HEK293 (cell line): ENCODE measurements around the gene PSD4.

Experiments
- CTCF ChIA-PET: fragments of 350-600 bp; formaldehyde crosslinking; extraction: SDS; loops from one replicate; lab custom pipeline; 2021; ENCODE audit warnings: antibody characterized with exemption; lab: Yijun Ruan, JAX
- POLR2A ChIA-PET: fragments of 300-600 bp; formaldehyde crosslinking; extraction: SDS; loops from one replicate; lab custom pipeline; 2020; ENCODE audit warnings: antibody characterized with exemption, inconsistent platforms; lab: Yijun Ruan, JAX
- H3K27ac ChIP-seq: fragments of 200-500 bp; sonication (Bioruptor generic); 2 replicates; pipeline ENCODE4 v1.5.1; 2014; ENCODE audit warnings: low read depth, low read length, control low read depth, inconsistent platforms; ENCODE audit errors: extremely low read depth
- H3K36me3 ChIP-seq, 2 experiments: fragments of 200-500 bp in 1 of 2; sonication (Bioruptor generic) in 1 of 2; 1 replicate in 1 of 2; 2 replicates in 1 of 2; pipeline ENCODE4 v1.5.1; 2014 to 2017; ENCODE audit warnings: inconsistent platforms in 2 of 2, low read length in 2 of 2; ENCODE audit not compliant: control insufficient read depth in 2 of 2, insufficient read depth in 1 of 2
- H3K4me1 ChIP-seq: fragments of 200-500 bp; sonication (Bioruptor generic); 2 replicates; pipeline ENCODE4 v1.5.1; 2014; ENCODE audit warnings: mild to moderate bottlenecking, low read length, inconsistent platforms; ENCODE audit not compliant: control insufficient read depth, insufficient read depth
- H3K4me3 ChIP-seq: 2 replicates; pipeline ENCODE4 v1.5.1; 2011; ENCODE audit warnings: low read depth, mild to moderate bottlenecking, control low read depth, low read length, moderate library complexity
- H3K9me3 ChIP-seq: fragments of 200-500 bp; sonication (Bioruptor generic); 2 replicates; pipeline ENCODE4 v1.5.1; 2014; ENCODE audit warnings: low read depth, low read length, inconsistent platforms; ENCODE audit not compliant: control insufficient read depth, insufficient read depth
- GLIS2 ChIP-seq: fragments of 450-650 bp; formaldehyde crosslinking; IDR thresholded peaks from 2 replicates; pipeline ENCODE4 v1.5.1; 2016; ENCODE audit warnings: missing biosample characterization, missing genetic modification characterization
- KLF9 ChIP-seq: fragments of 450-650 bp; formaldehyde crosslinking; IDR thresholded peaks from 2 replicates; pipeline ENCODE4 v1.5.1; 2016; ENCODE audit warnings: missing biosample characterization, missing genetic modification characterization, low read depth
- PATZ1 ChIP-seq: fragments of 450-650 bp; formaldehyde crosslinking; IDR thresholded peaks from 2 replicates; pipeline ENCODE4 v1.5.1; 2016; ENCODE audit warnings: missing biosample characterization, missing genetic modification characterization
- SCRT1 ChIP-seq: fragments of 450-650 bp; formaldehyde crosslinking; IDR thresholded peaks from 2 replicates; pipeline ENCODE4 v1.5.1; 2016; ENCODE audit warnings: missing biosample characterization, missing genetic modification characterization, borderline replicate concordance
- SCRT2 ChIP-seq: fragments of 450-650 bp; formaldehyde crosslinking; IDR thresholded peaks from 2 replicates; pipeline ENCODE4 v1.5.1; 2016; ENCODE audit warnings: missing biosample characterization, missing genetic modification characterization
- ZBTB20 ChIP-seq: fragments of 450-650 bp; formaldehyde crosslinking; IDR thresholded peaks from 2 replicates; pipeline ENCODE4 v1.5.1; 2016; ENCODE audit warnings: missing biosample characterization, missing genetic modification characterization
- ZIC2 ChIP-seq: fragments of 450-650 bp; formaldehyde crosslinking; IDR thresholded peaks from 2 replicates; pipeline ENCODE4 v1.5.1; 2016; ENCODE audit warnings: missing biosample characterization, missing genetic modification characterization
- ZNF10 ChIP-seq: fragments of 450-650 bp; formaldehyde crosslinking; IDR thresholded peaks from 2 replicates; pipeline ENCODE4 v1.5.1; 2017; ENCODE audit warnings: missing biosample characterization, missing genetic modification characterization
- ZNF133 ChIP-seq: fragments of 450-650 bp; formaldehyde crosslinking; IDR thresholded peaks from 2 replicates; pipeline ENCODE4 v1.5.1; 2016; ENCODE audit warnings: missing biosample characterization, missing genetic modification characterization
- ZNF558 ChIP-seq: fragments of 450-650 bp; formaldehyde crosslinking; IDR thresholded peaks from 2 replicates; pipeline ENCODE4 v1.5.1; 2016; ENCODE audit warnings: missing biosample characterization, missing genetic modification characterization
- ZNF623 ChIP-seq: fragments of 450-650 bp; formaldehyde crosslinking; IDR thresholded peaks from 2 replicates; pipeline ENCODE4 v1.5.1; 2016; ENCODE audit warnings: missing biosample characterization, missing genetic modification characterization
- ZNF654 ChIP-seq: fragments of 450-650 bp; formaldehyde crosslinking; IDR thresholded peaks from 2 replicates; pipeline ENCODE4 v1.5.1; 2016; ENCODE audit warnings: low read depth, missing biosample characterization, missing genetic modification characterization
- ZNF843 ChIP-seq: fragments of 450-650 bp; formaldehyde crosslinking; IDR thresholded peaks from 2 replicates; pipeline ENCODE4 v1.5.1; 2016; ENCODE audit warnings: missing biosample characterization, missing genetic modification characterization
- ZXDB ChIP-seq: fragments of 450-650 bp; formaldehyde crosslinking; IDR thresholded peaks from 2 replicates; pipeline ENCODE4 v1.5.1; 2016; ENCODE audit warnings: missing biosample characterization, missing genetic modification characterization
- TF ChIP-seq, protein P1 (sequence below): fragments of 450-650 bp; formaldehyde crosslinking; IDR thresholded peaks from 2 replicates; pipeline ENCODE4 v1.5.1; 2016; ENCODE audit warnings: missing biosample characterization, missing genetic modification characterization
- TF ChIP-seq, protein P2 (sequence below): fragments of 450-650 bp; formaldehyde crosslinking; IDR thresholded peaks from 2 replicates; pipeline ENCODE4 v1.5.1; 2017; ENCODE audit warnings: missing biosample characterization, mild to moderate bottlenecking, missing genetic modification characterization, moderate library complexity

PSD4 gene

GRCh38 chr2:113237604-113238160 lies 63.9 kb downstream of the PSD4 start:
- Histone ChIP-seq H3K4me3 (no peak overlapping the region), H3K27ac (no peak overlapping the region), H3K36me3 (no peaks in the 10 kb centered on the region), H3K9me3 (no peaks in the 10 kb centered on the region), H3K4me1 (peaks cover 11% of the 10 kb centered on the region)
- ChIA-PET CTCF (interaction anchor here (1.2 to 2.0 kb wide), 4 partner anchors 12 to 132 kb away, joined by 4 to 6 read pairs (median 4); no protein-coding TSS in a partner anchor), POLR2A (interaction anchor here (0.7 kb wide), 1 partner anchor 22 kb away, joined by 3 read pairs; no protein-coding TSS in a partner anchor)
- no peak for TF ChIP-seq ZNF10 (tag by site-specific recombination)

DNA sequence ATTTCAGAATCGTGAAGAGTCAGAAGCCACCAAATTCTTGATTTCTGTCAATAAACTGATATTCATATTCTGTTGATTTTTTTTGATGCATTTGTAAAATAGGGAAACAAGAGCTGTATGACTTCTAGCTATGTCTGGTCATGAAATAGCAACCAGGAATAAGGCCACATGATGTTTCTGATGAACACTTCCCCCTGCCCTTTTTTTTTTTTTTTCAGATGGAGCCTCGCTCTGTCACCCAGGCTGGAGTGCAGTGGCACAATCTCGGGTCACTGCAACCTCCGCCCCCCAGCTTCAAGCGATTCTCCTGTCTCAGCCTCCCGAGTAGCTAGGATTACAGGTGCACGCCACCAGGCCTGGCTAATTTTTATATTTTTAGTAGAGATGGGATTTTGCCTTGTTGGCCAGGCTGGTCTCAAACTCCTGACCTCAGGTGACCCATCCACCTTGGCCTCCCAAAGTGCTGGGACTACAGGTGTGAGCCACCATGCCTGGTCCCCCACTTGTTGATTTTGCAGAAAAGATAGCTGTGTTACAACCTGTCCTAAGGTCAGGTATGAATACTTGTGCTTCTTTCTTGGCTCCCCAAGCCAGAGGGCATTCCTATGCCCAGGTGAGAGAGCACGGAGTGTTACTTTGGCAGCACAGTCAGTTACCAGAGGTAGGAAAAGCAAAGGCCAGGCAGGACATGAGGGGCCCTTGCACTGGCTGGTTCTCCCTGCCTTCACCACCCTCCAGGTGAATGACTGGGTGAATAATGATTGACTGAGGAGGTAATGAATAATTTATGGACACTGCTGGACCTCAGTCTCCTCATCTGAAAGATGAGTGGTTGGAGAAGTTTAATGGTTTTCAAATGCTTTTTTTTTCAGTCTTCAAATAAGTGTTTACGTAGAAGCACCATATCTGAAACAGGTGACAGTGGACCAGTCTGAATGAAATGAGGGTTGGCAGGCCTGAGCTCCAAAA lies 65.4 kb downstream of the PSD4 start:
- H3K36me3 ChIP-seq, result no peaks in the 10 kb centered on the region
- no peaks in the 10 kb centered on the region for H3K9me3 ChIP-seq
- POLR2A ChIA-PET, result no interaction called here
- H3K4me3 ChIP-seq, result no peak overlapping the region
- H3K27ac ChIP-seq, result no peak overlapping the region
- H3K4me1 ChIP-seq, result peaks cover 11% of the 10 kb centered on the region
- TF ChIP-seq ZNF654 (no peak), GLIS2 (tag by site-specific recombination) (no peak), KLF9 (tag by site-specific recombination) (no peak), SCRT1 (tag by site-specific recombination) (peak; percentile 79; the same call in 1 of the 2 replicates), ZNF623 (tag by site-specific recombination) (no peak), ZNF558 (no peak), PATZ1 (no peak), ZNF133 (tag by site-specific recombination) (no peak), SCRT2 (tag by site-specific recombination) (peak; percentile 79), ZNF843 (tag by site-specific recombination) (no peak)
- TF ChIP-seq, protein P1, sequence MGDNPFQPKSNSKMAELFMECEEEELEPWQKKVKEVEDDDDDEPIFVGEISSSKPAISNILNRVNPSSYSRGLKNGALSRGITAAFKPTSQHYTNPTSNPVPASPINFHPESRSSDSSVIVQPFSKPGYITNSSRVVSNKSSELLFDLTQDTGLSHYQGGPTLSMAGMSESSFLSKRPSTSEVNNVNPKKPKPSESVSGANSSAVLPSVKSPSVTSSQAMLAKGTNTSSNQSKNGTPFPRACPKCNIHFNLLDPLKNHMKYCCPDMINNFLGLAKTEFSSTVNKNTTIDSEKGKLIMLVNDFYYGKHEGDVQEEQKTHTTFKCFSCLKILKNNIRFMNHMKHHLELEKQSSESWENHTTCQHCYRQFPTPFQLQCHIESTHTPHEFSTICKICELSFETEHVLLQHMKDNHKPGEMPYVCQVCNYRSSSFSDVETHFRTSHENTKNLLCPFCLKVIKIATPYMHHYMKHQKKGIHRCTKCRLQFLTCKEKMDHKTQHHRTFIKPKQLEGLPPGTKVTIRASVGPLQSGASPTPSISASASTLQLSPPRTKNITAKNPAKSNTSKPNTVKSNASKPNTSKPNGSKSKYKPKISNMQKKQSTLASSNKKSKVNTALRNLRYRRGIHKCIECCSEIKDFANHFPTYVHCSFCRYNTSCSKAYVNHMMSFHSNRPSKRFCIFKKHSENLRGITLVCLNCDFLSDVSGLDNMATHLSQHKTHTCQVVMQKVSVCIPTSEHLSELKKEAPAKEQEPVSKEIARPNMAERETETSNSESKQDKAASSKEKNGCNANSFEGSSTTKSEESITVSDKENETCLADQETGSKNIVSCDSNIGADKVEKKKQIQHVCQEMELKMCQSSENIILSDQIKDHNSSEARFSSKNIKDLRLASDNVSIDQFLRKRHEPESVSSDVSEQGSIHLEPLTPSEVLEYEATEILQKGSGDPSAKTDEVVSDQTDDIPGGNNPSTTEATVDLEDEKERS (tag by site-specific recombination), result no peak
- CTCF ChIA-PET, result interaction anchor here (0.9 to 3.5 kb wide), 10 partner anchors 8 to 298 kb away, joined by 3 to 14 read pairs (median 4); no protein-coding TSS in a partner anchor

GRCh38 chr2:113240150-113240914 lies 66.6 kb downstream of the PSD4 start:
- H3K9me3 ChIP-seq, result no peaks in the 10 kb centered on the region
- no peak overlapping the region for H3K4me3 ChIP-seq
- TF ChIP-seq GLIS2 (tag by site-specific recombination) (0 out of 2 replicates have a peak, but pooled peaks have one; percentile 16), ZXDB (no peak), ZBTB20 (tag by site-specific recombination) (0 out of 2 replicates have a peak, but pooled peaks have one; percentile 17), ZIC2 (peak; percentile 99)
- TF ChIP-seq, protein P2, sequence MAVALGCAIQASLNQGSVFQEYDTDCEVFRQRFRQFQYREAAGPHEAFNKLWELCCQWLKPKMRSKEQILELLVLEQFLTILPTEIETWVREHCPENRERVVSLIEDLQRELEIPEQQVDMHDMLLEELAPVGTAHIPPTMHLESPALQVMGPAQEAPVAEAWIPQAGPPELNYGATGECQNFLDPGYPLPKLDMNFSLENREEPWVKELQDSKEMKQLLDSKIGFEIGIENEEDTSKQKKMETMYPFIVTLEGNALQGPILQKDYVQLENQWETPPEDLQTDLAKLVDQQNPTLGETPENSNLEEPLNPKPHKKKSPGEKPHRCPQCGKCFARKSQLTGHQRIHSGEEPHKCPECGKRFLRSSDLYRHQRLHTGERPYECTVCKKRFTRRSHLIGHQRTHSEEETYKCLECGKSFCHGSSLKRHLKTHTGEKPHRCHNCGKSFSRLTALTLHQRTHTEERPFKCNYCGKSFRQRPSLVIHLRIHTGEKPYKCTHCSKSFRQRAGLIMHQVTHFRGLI (tag by site-specific recombination), result peak; percentile 100
- H3K27ac ChIP-seq, result no peak overlapping the region
- peaks cover 11% of the 10 kb centered on the region for H3K4me1 ChIP-seq
- no peaks in the 10 kb centered on the region for H3K36me3 ChIP-seq
- POLR2A ChIA-PET, result no interaction called here
- CTCF ChIA-PET, result interaction anchor here (0.7 to 3.5 kb wide), 11 partner anchors 8 to 150 kb away, joined by 3 to 14 read pairs (median 4); no protein-coding TSS in a partner anchor
